ENCODE results near the gene AP1G2.

DNA sequence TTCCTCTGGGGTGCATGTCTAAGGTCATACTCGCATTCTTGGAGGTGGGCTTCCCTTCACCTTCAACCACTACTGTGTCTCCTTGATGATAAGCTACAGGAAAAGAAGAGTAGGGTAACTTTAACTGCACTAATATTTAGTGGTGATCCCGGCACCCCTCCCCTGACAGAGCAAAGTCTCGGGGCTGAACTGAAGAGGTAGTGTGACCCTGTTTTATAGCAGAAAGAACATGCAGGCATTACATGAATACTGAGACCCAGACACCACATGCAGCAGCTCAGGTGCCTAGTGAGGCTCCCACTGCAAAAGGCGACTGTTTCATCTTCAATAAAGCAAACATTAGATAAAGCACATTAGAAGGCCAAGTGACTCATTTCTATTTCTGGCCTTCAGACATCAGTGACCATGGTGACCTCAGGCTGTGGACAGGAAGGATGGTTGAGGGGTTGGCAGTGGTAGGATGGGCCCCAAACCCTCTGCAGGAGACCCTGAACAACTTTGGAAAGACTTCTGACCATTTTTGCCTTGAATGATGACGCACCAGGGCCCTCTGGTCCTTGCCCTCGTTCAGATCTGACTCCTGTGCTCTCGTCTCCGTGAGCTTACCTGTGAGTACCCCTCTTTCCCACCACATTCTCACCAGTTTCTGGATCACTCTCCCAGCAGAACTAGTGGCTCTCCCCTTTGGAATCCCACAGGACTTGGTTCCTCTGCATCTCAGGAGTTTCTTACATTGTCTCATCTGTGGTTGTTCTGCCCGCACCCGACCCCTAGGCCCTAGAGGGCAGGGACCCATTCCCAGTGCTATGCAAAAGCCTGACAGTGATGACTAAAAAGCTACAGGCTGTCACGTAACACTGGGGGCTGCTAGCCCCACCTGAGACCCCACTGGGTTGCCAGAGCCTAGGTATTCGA lies 34.8 kb upstream of the AP1G2 start:
- TF ChIP-seq CTCF (conservative IDR thresholded peaks at IDR 0.05 in 1 of 2, IDR thresholded peaks at IDR 0.05 in 1 of 2; ENCODE audit: extremely low read depth in 1 of 2, insufficient read depth in 1 of 2, low read depth in 1 of 2, low read length in 2 of 2) (no peak), EZH2 (IDR thresholded peaks at IDR 0.05; ENCODE audit: borderline replicate concordance, low read length) (no peak)

Data from mammary epithelial cell (primary cell).